HG03108 (cell line): ENCODE measurements around the gene BRMS1.
"Not testable (repeated sequence)": the region's sequence is repeated elsewhere in the genome, so short reads cannot be mapped to it uniquely, and the experiment has no call there.

Source experiments
- ATAC-seq: cut with Tn5 transposase; IDR thresholded peaks from one replicate; pipeline ENCODE4 v1.9.1; 2021; ENCODE audit warnings: moderate library complexity; ENCODE audit not compliant: unreplicated experiment

BRMS1 gene, protein sequence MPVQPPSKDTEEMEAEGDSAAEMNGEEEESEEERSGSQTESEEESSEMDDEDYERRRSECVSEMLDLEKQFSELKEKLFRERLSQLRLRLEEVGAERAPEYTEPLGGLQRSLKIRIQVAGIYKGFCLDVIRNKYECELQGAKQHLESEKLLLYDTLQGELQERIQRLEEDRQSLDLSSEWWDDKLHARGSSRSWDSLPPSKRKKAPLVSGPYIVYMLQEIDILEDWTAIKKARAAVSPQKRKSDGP

DNA sequence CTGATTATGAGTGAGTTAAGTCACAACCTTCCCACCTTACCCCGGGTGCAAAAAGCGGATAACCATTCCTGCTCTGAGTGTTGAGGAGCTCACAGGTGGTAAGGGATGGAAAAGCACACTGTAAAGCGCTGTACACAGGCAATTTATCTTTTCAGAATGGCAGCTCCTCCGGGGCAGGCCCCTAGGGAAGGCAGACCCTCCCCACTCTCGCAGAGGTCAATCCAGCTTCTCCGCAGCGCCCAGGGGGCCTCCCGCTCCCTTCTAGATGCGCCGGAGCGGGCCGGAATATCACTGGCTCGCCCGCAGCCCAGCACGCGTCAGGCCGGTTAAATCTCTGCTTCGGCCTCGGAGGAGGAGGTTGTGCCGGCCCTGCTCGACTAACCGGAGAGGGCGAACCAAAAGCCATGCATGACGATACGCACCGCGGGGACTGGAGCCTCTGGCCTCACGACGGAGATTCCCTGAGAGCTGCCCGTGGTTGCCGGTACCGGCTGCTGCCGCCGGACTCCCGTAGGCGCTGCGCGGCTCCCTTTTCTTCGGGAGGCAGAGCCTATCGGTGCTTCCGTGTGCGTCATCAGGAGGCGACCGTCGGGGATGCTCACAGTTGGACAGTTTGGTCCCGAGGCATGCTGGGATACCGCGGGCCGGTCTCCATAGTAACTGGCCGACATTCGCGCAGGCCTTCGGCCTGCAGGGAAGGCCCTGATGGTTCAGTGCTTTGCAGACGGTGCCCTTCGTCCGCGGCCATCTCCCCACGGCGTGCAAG is at the start of gene BRMS1:
TSS of gene BRMS1 (minus strand) at position 555 of the 766 bp plus-strand sequence. CDS start 2,870 bp downstream, outside the sequence.
- ATAC-seq = peak; percentile 62

DNA sequence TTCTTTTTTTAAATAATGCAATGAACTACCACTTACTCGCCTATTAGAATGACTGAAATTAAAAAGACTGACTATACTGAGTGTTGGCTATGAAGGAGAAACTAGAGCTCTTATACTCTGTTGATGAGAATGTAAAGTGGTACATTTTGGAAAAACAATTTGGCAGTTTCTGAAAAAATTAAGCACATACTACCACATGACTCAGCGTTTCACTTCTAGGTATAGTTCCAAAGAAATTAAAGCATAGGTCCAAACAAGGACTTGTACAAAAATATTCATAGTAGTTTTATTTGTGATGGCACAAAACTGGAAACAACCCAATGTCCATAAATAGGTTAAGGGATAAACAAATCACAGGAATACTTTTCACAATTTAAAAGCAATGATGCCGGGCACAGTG is 49.0 kb upstream of the BRMS1 start:
- ATAC-seq = no peak

DNA sequence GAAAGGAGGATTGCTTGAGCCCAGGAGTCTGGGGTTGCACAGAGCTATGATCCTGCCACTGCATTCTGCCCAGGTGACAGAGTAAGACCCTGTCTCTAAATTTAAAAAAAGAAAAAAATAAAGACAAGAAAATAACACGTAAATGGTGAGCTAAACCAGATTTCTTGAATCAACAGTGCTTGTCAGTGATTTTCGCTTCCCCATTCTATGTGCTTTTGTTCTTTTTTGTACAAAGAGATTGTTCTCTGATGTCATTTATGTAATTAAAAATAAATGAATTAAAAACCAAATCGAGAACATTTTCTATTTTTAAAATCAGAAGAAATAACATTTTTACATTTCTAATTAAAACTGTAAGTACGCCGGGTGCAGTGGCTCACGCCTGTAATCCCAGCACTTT is 46.4 kb upstream of the BRMS1 start:
- ATAC-seq = no peak

DNA sequence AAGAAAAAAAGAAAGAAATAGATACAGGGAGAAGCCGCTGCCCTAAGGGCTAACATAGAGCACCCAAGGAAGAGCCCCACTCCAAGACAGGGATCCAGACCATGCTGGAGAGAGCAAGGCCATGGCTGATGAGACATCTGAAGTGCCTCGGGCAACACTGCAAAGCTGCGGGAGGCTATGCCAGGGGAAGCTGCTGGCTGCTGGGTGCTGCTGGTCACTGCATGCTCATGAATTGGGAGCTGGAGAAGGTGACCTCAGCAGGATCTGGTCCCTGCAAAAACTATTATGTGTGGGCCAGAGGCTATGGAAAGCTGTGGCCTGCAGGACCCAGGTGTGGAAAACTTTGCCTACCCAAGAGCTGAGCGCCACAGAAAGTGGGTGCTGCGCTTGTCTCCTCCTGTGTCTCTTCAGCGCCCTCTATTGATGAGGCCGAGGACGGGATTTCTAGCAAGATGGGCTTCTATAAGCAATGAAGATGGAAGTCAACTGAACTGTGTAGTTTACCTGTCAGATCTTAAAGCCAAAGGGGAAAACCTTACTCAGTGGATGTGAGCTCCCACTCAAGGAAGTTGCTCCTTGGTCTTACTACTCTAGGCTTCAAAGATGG is 44.0 kb upstream of the BRMS1 start:
- ATAC-seq = no peak

DNA sequence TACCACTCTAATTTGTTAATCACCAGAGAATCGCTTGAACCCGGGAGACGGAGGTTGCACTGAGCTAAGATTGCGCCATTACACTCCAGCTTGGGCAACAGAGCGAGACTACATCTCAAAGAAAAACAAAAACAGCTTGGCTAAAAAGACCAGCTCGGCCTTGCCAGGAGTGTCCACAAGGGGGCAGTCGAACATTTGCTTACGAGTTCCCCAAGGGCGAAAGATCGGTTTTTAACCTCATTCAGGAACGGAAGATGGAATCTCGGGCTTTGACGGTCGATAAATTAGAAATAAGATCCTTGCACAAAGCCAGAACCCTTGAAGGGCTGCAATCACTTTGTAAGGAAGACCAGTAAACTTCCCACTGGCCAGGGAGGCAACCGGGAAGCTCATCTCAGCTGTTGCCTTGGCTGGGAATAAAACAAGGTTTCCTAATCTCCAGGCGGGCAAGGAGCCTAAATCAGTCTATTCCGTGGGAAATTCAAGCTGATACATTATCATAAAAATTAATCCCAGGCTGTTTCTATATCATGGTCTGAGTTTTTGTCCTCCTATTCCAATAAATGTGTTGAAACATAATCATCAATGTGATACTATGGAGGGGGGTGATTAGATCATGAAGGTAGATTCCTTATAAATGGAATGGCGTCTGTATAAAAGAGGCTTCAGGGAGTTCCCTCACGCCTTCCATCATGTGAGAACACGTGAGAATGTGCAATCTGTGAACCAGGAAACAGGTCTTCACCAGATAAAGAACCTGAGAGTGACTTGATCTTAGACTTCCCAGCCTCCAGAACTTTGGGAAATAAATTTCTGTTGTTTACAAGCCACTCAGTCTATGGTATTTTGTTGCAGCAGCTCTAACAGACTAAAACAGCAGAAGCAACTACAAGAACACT is 41.5 kb upstream of the BRMS1 start:
- ATAC-seq = no peak

DNA sequence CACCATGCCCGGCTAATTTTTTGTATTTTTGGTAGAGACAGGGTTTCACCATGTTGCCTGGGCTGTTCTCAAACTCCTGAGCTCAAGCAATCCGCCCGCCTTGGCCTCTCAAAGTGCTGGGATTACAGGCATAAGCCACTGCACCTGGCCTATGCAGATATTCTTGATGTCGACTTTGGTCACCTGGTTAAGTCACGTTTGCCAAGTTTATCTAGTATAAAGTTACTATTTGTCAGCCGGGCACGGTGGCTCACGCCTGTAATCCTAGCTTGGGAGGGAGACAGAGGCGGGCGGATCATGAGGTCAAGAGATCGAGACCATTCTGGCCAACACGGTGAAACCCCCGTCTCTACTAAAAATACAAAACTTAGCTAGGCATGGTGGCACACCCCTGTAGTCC is 39.4 kb upstream of the BRMS1 start:
- not testable (repeated sequence) for ATAC-seq

DNA sequence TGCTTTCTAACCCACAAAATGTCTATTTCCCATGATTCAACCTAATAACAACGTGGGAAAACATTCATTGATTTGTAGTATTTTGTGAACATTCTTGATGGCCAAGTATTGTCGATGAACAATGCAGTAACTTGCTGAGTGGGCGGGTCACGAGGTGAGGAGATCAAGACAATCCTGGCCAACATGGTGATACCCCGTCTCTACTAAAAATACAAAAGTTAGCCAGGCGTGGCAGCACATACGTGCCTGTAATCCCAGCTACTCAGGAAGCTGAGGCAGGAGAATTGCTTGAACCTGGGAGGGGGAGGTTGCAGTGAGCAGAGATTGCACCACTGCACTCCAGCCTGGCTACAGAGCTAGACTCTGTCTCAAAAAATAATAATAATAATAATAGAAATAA is 35.4 kb upstream of the BRMS1 start:
- not testable (repeated sequence) for ATAC-seq

DNA sequence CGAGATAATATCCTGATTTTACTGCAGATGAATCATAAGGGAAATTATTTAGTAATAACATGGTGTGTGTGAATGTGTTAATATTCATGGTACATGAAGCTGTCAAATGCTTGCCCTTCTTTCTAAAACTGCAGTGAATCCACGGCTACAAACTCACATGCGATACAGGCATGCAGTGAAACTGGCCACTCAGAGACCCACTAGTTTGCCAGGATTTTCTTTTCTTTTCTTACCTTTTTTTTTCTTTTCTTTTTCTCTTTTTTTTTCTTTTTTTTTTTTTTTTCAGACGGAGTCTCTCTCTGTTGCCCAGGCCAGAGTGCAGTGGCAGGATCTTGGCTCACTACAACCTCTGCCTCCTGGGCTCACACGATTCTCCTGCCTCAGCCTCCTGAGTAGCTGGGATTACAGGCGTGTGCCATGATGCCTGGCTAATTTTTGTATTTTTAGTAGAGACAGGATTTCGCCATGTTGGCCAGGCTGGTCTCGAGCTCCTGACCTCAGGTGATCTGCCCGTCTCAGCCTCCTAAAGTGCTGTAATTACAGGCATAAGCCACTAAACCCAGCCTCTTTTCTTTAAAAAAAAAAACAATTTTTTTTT is 28.9 kb upstream of the BRMS1 start:
- ATAC-seq = not testable (repeated sequence)

DNA sequence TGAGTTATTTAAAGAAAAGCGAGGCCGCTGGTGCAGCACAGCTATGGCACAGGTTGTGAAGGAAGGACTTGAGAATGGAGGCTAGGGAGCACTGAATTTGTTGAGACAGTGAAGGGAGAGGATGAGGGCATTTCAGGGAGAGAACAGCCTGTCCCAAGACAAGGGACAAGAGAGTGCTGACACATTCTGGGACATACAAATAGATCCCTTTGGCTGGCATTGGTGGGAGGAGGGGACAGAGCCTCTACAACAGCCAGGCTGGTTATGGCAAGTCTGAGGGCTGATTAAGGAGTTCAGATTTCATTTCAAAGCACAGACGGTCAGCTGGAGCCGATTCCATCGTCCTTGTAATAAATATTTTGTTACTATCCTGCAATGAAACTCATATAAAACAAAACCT is 28.4 kb upstream of the BRMS1 start:
- ATAC-seq = no peak

DNA sequence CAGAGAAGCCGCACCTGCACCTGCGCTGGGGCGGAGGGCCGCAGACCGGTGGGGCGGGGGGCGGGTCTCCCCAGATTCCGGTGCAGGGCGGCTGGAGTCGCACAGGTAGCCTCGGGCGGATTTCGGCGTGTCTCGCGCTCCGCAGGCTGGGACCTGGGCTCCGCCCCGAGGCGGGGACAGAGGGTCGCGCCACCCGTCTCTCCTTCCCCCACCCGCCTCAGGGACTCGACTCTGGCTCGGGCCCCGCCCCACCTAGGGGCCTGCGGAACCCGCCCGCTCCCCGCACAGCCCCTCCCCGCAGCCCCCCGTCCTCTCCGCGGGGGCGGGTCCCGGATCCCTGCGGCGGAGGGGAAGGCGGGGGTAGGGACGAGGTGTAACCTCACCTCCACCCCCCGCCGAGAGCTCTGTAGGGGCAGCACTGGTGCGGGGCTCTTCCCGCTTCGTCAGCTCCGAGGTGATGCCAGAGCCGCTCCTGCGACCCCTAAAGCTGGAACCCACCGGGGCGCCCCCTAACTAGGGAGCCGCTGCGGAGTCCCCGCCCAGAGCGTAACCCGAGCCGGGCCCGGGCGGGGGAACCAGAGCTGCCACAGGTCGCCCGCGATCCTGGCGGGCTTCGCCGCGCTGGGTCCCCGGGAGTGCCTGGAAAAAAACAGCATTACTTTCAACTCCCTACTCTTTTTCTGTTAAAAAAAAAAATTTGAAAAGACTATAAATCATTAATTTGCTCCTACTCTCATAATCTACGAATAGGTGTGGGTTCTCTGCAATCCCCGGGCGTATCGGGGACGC is 26.9 kb upstream of the BRMS1 start, which contains the start of gene SLC29A2:
TSS of gene SLC29A2 (minus strand) at position 134 of the 789 bp plus-strand sequence. CDS start 169 bp downstream, outside the sequence.
- peak; percentile 75 for ATAC-seq

DNA sequence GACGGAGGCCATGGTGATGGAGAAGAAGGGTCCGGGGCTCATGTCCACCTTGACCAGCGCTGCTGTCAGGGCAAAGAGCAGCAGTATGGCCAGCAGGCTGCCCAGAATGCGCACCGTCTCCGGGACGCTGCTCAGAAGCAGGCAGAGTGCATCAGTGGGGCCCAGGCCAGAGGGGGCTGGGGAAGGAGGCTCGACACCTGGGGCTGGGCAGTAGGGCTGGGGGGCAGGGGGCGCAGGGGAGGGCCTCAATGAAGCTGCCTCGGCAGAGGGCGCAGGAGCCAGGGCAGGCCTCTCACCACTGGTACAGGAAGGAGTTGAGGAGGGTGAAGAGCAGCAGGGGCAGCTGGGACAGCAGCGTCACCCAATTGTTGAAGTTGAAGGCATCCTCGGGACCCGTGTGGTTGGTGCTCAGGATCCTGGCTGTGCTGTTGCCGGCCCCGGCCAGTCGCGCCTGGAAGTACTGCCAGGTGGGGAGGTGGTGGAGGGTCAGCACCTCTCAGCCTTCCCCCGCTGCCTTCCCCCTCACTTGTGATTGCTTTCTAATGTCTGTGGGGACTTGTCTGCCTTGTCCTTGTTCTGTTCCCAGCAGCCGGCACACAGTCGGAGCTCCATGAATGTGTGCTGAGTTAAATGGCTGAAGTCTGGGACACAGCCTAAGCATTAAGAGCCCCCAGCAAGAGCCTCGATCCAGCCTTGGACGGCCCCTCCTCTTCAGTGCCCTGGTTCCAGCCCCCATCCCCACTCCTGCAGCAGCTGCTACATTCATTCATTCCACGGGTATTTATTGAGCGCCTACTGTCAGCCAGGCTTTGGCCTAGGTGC is 24.4 kb upstream of the BRMS1 start:
- no peak for ATAC-seq

DNA sequence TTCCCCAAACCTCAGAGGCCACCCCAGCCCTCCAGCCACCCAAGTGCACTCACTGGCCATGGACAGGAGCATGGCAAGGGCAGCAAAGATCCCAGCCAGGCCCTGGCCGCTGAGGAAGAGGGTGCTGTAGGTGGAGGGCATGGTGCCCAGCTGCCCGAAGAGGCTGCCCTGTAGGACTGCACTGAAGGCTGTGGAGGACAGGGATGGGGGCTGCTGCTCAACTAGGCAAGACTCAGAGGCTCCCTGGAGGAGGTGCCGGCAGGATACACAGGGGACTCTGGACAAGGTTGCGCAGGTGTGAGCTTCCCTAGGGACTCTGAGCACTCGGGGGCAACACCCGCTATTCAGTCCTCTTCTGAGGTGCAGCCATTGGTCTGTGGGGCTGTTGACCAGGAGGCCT is 23.6 kb upstream of the BRMS1 start:
- no peak for ATAC-seq

DNA sequence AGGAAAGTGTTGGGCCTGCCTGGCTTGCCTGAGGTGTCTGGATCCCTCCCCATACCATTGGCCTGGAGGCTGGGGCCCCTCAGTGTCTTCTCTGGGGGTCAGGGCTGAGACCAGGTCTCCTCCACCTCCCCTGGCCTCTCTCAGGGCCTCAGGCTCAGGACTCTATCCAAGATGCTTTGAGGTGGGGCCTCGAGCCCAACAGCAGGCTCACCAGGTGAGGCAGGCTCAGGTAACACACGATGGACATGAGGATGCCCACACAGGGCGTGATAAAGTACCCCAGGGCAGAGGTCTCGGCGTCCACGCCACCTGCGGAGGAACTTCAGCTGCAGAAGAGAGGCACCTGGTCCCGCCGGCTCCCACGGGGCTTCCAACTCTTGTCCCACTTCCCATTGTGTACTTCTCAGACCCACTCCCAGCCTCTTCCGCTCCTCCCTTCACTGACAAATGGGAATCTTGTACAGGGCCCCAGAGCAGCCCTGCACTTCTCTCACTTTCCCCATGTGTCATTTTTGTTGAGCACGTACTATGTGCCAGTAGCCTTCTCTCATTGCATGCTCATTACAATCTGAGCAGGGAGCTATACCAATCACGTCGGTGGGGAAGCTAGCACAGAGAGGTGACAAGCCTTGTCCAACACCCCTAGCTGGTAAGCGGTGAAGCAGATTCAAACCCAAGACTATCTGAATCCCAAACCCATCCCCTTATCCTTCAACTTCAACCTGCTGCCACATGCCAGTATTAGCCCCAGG is 22.8 kb upstream of the BRMS1 start:
- ATAC-seq = no peak

DNA sequence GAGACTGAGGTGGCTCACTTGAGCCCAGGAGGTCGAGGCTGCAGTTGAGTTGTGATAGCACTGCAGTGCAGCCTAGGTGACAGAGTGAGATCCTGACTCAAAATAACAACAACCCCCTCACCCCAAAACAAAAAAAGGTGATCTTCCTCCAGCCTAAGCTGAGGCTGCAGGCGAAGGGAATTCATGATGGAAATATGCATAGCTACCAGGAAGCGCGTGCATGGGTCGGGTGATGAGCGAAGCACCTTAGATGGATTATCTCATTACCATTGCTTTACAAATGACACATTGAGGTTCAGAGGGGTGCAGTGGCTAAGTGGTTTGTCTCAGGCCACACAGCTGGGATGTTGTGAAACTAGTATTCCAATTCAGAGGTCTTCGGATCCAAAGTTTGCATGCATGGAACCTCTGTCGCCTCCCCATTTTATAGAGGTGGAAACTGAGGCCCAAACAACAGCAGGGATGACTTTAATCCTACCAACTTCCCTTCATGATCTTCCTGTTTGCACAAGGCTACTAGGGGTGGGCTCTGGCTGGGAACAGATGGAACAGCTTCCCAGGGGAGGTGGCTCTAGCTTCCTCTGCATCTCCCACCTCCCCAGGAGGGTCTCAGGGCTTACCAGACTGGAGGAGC is 22.1 kb upstream of the BRMS1 start:
- ATAC-seq = no peak

DNA sequence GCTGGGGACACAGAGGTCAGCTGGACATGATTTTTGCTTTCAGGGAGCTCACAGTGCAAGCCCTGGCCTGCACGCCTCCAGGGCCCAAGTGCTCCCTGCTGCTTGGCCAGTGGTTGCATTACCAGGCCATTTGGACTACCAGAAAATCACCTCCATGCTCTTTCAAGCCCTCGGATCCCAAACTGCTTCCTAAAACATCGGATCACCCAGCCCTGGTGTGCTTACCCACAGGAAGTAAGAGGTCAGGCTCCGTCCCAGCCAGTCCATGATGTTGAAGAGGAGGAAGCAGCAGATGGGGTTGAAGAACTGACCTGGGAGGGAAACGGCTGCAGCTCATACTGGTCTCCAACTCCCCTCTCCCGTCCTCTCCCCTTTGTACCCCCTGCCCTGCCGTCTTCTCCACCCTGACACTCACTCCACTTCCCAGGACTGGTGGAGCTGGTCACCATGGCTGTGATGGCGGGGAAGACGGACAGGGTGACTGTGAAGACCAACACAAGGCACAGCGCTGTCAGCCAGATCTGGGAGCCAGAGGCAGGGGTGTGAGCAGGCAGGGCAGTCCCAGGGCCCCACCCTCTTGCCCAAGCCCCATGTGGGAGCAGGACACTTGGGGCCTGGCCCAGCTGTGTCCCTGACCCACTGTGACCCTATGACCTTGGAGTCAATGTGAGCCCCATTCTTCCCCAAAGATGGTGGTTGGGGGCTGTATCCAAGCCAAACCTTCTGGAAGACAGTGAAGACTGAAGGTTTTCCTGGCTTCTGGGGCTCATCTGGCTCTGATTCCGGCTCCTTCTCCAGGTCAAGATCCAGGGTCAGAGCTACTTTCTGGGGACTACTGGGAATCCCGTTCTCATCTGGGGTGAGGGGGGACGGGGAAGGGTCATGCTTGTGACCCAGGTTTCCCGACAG is 21.1 kb upstream of the BRMS1 start:
- ATAC-seq = no peak

DNA sequence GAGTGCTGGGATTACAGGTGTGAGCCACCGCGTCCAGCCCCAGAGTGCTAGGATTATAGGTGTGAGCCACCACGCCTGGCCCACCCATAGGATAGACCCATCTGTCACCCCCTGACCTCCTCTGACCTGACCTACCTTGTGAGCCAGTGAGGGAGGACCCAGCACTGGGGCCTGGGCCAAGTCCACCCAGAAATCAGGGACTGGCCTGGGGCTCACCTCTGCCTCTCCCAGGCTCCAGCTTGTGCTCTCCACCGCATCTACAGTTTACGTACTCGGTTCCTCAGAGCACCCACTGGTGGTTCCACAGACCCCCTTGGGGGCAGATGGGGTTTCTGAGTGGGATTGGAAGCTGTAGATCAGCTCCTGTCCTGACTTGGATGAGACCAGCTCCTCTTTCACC is 20.3 kb upstream of the BRMS1 start:
- no peak for ATAC-seq
